H1 (cell line): ENCODE measurements around the gene RAB7B. TPM values are rescaled to one million over a fixed set of nuclear protein-coding genes. Genes with fewer than 3 reads are reported as not detected.

Source experiments
- CTCF ChIA-PET: fragments of 300-600 bp; sonication (Branson Sonifier 250); formaldehyde crosslinking; loops from one replicate; lab custom pipeline; 2021; ENCODE audit not compliant: partially characterized antibody; lab: Charles Lee
- POLR2A ChIA-PET: fragments of 300-600 bp; sonication (Branson Sonifier 250); formaldehyde crosslinking; loops from one replicate; lab custom pipeline; 2021; ENCODE audit warnings: inconsistent platforms; ENCODE audit not compliant: partially characterized antibody; lab: Charles Lee
- DNase-seq, 2 experiments: peaks; one replicate each; pipeline versions ENCODE4 v3.0.0 to v3.0.0-alpha.2; 2010 to 2022; ENCODE audit warnings: low spot score in 2 of 2, low read depth in 1 of 2, mixed read lengths in 1 of 2
- FAIRE-seq: peaks from 2 replicates; lab custom pipeline; 2011; peaks lifted over from hg19 to GRCh38; lab: Jason Lieb, UNC
- H2AFZ ChIP-seq: 2 replicates; pipeline ENCODE4 v1.8.1; 2012; ENCODE audit warnings: low read length, inconsistent platforms
- H2AK5ac ChIP-seq: 2 replicates; pipeline ENCODE4 v1.6.1; 2013; ENCODE audit warnings: low read depth, low read length
- H2BK120ac ChIP-seq: replicated peaks from 2 replicates; pipeline ENCODE3; 2013; ENCODE audit warnings: low read depth, low read length, inconsistent platforms
- H2BK12ac ChIP-seq: 2 replicates; pipeline ENCODE4 v1.6.1; 2013; ENCODE audit warnings: low read depth, low read length
- H2BK15ac ChIP-seq: 2 replicates; pipeline ENCODE4 v1.6.1; 2013; ENCODE audit warnings: low read length
- H2BK20ac ChIP-seq: 2 replicates; pipeline ENCODE4 v1.6.1; 2013; ENCODE audit warnings: low read length
- H2BK5ac ChIP-seq: 2 replicates; pipeline ENCODE4 v1.6.1; 2013; ENCODE audit warnings: low read depth, low read length
- H3K14ac ChIP-seq: 2 replicates; pipeline ENCODE4 v1.6.1; 2013; ENCODE audit warnings: inconsistent platforms; ENCODE audit not compliant: insufficient read length
- H3K18ac ChIP-seq: 2 replicates; pipeline ENCODE4 v1.6.1; 2013; ENCODE audit warnings: low read length; ENCODE audit errors: extremely low read depth
- H3K23ac ChIP-seq: 2 replicates; pipeline ENCODE4 v1.6.1; 2013; ENCODE audit warnings: inconsistent platforms; ENCODE audit not compliant: insufficient read length
- H3K23me2 ChIP-seq: 2 replicates; pipeline ENCODE4 v1.6.1; 2013; ENCODE audit warnings: low read depth, low read length
- H3K27ac ChIP-seq: 2 replicates; pipeline ENCODE4 v1.6.1; 2011; ENCODE audit warnings: low read depth, low read length, inconsistent platforms
- H3K27me3 ChIP-seq, 4 experiments: replicated peaks in 1 of 4; 1 replicate in 1 of 4; 2 replicates in 3 of 4; pipeline versions ENCODE4 v1.6.1 to v1.8.1; 2011 to 2013; ENCODE audit warnings: low read length in 3 of 4, mild to moderate bottlenecking in 3 of 4, inconsistent platforms in 2 of 4, mixed read lengths in 2 of 4, moderate library complexity in 1 of 4; ENCODE audit not compliant: control insufficient read depth in 3 of 4, insufficient read depth in 3 of 4; ENCODE audit errors: extremely low read depth in 1 of 4
- H3K36me3 ChIP-seq, 4 experiments: 2 replicates each; pipeline versions ENCODE4 v1.6.1 to v1.8.1; 2011 to 2013; ENCODE audit warnings: mild to moderate bottlenecking in 4 of 4, low read length in 3 of 4, moderate library complexity in 2 of 4, control low read depth in 1 of 4, inconsistent platforms in 1 of 4; ENCODE audit not compliant: insufficient read depth in 4 of 4, control insufficient read depth in 2 of 4
- H3K4ac ChIP-seq: replicated peaks from 2 replicates; pipeline ENCODE3; 2013; ENCODE audit warnings: low read length, low read depth, mixed read lengths, inconsistent platforms; ENCODE audit not compliant: insufficient read length
- H3K4me1 ChIP-seq, 4 experiments: replicated peaks in 1 of 4; 1 replicate in 1 of 4; 2 replicates in 3 of 4; pipeline versions ENCODE4 v1.6.1 to v1.8.1; 2011 to 2013; ENCODE audit warnings: low read length in 3 of 4, inconsistent platforms in 2 of 4, mixed read lengths in 1 of 4; ENCODE audit not compliant: insufficient read depth in 4 of 4, control insufficient read depth in 3 of 4
- H3K4me2 ChIP-seq, 2 experiments: 2 replicates each; pipeline versions ENCODE4 v1.6.1 to v1.8.1; 2011 to 2013; ENCODE audit warnings: low read depth in 2 of 2, low read length in 2 of 2, control low read depth in 1 of 2, inconsistent platforms in 1 of 2, mild to moderate bottlenecking in 1 of 2; ENCODE audit not compliant: insufficient read depth in 1 of 2
- H3K4me3 ChIP-seq, 4 experiments: fragments of 200-600, 300-600 bp in 1 of 4; sonication (generic), shearing (Covaris generic), sonication (Bioruptor Twin) in 1 of 4; 2 replicates each; pipeline versions ENCODE4 v1.5.1 to v1.8.1; 2011 to 2016; ENCODE audit warnings: low read length in 4 of 4, low read depth in 3 of 4, control low read depth in 2 of 4, inconsistent platforms in 2 of 4, mild to moderate bottlenecking in 2 of 4, mixed read lengths in 1 of 4, moderate library complexity in 1 of 4; ENCODE audit not compliant: insufficient read depth in 2 of 4; ENCODE audit errors: extremely low read depth in 1 of 4
- H3K56ac ChIP-seq: replicated peaks from 2 replicates; pipeline ENCODE3; 2013; ENCODE audit warnings: low read depth, mild to moderate bottlenecking, mixed read lengths, low read length, inconsistent platforms; ENCODE audit not compliant: insufficient read length
- H3K79me1 ChIP-seq: 2 replicates; pipeline ENCODE4 v1.6.1; 2013; ENCODE audit warnings: low read depth, low read length, control low read depth
- H3K79me2 ChIP-seq, 2 experiments: 2 replicates each; pipeline versions ENCODE4 v1.6.1 to v1.8.1; 2012 to 2013; ENCODE audit warnings: low read length in 2 of 2, mild to moderate bottlenecking in 2 of 2, inconsistent platforms in 1 of 2; ENCODE audit not compliant: insufficient read depth in 2 of 2, control insufficient read depth in 1 of 2
- H3K9ac ChIP-seq, 4 experiments: replicated peaks in 1 of 4; 1 replicate in 1 of 4; 2 replicates in 3 of 4; pipeline versions ENCODE4 v1.6.1 to v1.8.1; 2011 to 2013; ENCODE audit warnings: low read depth in 3 of 4, low read length in 3 of 4, control low read depth in 2 of 4, mild to moderate bottlenecking in 2 of 4, moderate library complexity in 2 of 4, inconsistent platforms in 1 of 4; ENCODE audit errors: extremely low read depth in 1 of 4
- H3K9me3 ChIP-seq, 2 experiments: 2 replicates each; pipeline versions ENCODE4 v1.6.1 to v1.8.1; 2012 to 2013; ENCODE audit warnings: mild to moderate bottlenecking in 2 of 2, moderate library complexity in 2 of 2, control low read depth in 1 of 2, inconsistent platforms in 1 of 2, low read depth in 1 of 2, low read length in 1 of 2, mixed read lengths in 1 of 2; ENCODE audit not compliant: insufficient read depth in 2 of 2
- H4K20me1 ChIP-seq, 2 experiments: replicated peaks in 1 of 2; 2 replicates each; pipeline versions ENCODE3 to v1.8.1; 2011 to 2013; ENCODE audit warnings: inconsistent platforms in 2 of 2, low read length in 2 of 2, mild to moderate bottlenecking in 1 of 2; ENCODE audit not compliant: insufficient read depth in 2 of 2, control insufficient read depth in 1 of 2
- H4K5ac ChIP-seq: 2 replicates; pipeline ENCODE4 v1.6.1; 2013; ENCODE audit warnings: low read length, low read depth, mixed read lengths, inconsistent platforms; ENCODE audit not compliant: insufficient read length
- H4K8ac ChIP-seq: 2 replicates; pipeline ENCODE4 v1.8.0; 2013; ENCODE audit warnings: mild to moderate bottlenecking, moderate library complexity, low read length, inconsistent platforms; ENCODE audit not compliant: insufficient read depth; ENCODE audit errors: extremely low read depth
- H4K91ac ChIP-seq: replicated peaks from 2 replicates; pipeline ENCODE3; 2013; ENCODE audit warnings: low read length, mixed read lengths, inconsistent platforms; ENCODE audit not compliant: insufficient read length
- SIN3A ChIP-seq, 2 experiments: IDR thresholded peaks in 1 of 2; conservative IDR thresholded peaks in 1 of 2; 2 replicates each; pipeline ENCODE4 v1.6.1; 2011 to 2012; ENCODE audit warnings: low read length in 2 of 2, improper control_type of control experiment in 1 of 2, low read depth in 1 of 2, mild to moderate bottlenecking in 1 of 2
- YY1 ChIP-seq: IDR thresholded peaks from 2 replicates; pipeline ENCODE4 v1.6.1; 2011; ENCODE audit warnings: low read depth, mild to moderate bottlenecking, low read length
- WGBS, 2 experiments: shearing (Covaris generic) in 1 of 2; methylation state at CpG; one replicate each; pipeline versions ENCODE4 v1.1.6 to v1.1.7; 2013 to 2015; ENCODE audit warnings: low lambda C conversion rate in 2 of 2, mixed read lengths in 2 of 2, inconsistent platforms in 1 of 2, low coverage in 1 of 2, missing lambda C conversion rate in 1 of 2; ENCODE audit not compliant: insufficient replicate concordance in 2 of 2, insufficient coverage in 1 of 2, insufficient read length in 1 of 2; ENCODE audit errors: extremely low coverage in 1 of 2, missing lambda C conversion rate in 1 of 2; 5-methylcytosine and 5-hydroxymethylcytosine counted together
- polyA plus RNA-seq, 7 experiments: library from polyadenylated mRNA; depleted of rRNA in 3 of 7; stranded (reverse) in 5 of 7; unstranded in 2 of 7; fragments of >200 nt in 5 of 7; fragments of 200-250 nt in 2 of 7; gene quantifications; 1 replicate in 5 of 7; 2 replicates in 1 of 7; 4 replicates in 1 of 7; pipeline versions ENCODE4 v1.2.1 to v1.2.3, GENCODE V29; 2011 to 2013; ENCODE audit warnings: missing spikeins in 2 of 7, mixed read lengths in 2 of 7
- total RNA-seq: library from RNA; stranded (reverse); fragmentation: NEBNext Ultra II Directional; extraction: Animal tissue kit (Norgen Biotek cat#: 25700); gene quantifications from 2 replicates; pipeline ENCODE4 v1.2.1, GENCODE V29; 2021

Gene RAB7B
- total and polyA plus RNA-seq, 2 of the 8 experiments (the other 6 are each of a cell fraction or from before 2014, with no cell fraction given) = 0.05 TPM; not detected in 1

GRCh38 chr1:205933671-205934618 is 69.2 kb downstream of the RAB7B start:
- FAIRE-seq = no peak
- CTCF ChIA-PET = interaction anchor here (1.2 to 2.2 kb wide), 8 partner anchors 14 to 175 kb away, joined by 3 to 8 read pairs (median 4); no protein-coding TSS in a partner anchor
- POLR2A ChIA-PET = no interaction called here

More at GRCh38 chr1:205933671-205934618, 69.2 kb downstream of the RAB7B start:
- Histone ChIP-seq H3K4me1 (peaks cover 0 to 9% (median 3%) of the 10 kb centered on the region in 4 experiments; a peak in 2 of 7 replicates), H3K9me3 (no peaks in the 10 kb centered on the region), H4K8ac (no peak overlapping the region), H3K18ac (no peak overlapping the region), H3K4me3 (no peak overlapping the region), H4K20me1 (no peaks in the 10 kb centered on the region), H3K4ac (no peak overlapping the region), H2AK5ac (no peak overlapping the region), H2AFZ (peak overlapping the region; percentile 66; the same call in 1 of the 2 replicates), H3K36me3 (no peaks in the 10 kb centered on the region), H4K5ac (no peak overlapping the region), H3K23me2 (no peaks in the 10 kb centered on the region; the same call in 1 of the 2 replicates), H3K14ac (no peak overlapping the region), H2BK5ac (peak overlapping the region; percentile 47; the same call in 1 of the 2 replicates), H3K4me2 (no peak overlapping the region), H3K9ac (no peak overlapping the region), H3K56ac (no peak overlapping the region), H3K79me2 (no peaks in the 10 kb centered on the region), H2BK15ac (no peak overlapping the region), H3K27me3 (no peaks in the 10 kb centered on the region; a peak in 1 of 7 replicates), H3K27ac (no peak overlapping the region), H3K23ac (no peak overlapping the region), H2BK120ac (no peak overlapping the region), H3K79me1 (no peaks in the 10 kb centered on the region), H2BK12ac (peak overlapping the region; percentile 98; the same call in 1 of the 2 replicates), H4K91ac (no peak overlapping the region), H2BK20ac (peak overlapping the region; percentile 8; the same call in 1 of the 2 replicates)
- WGBS, 2 experiments = 74% methylated on average over 7 of the region's 7 CpGs; no CpG with 5 or more reads in 1 of the 2 experiments
- no peak for TF ChIP-seq SIN3A (conservative IDR thresholded peaks at IDR 0.05 in 1 of 2, IDR thresholded peaks at IDR 0.05 in 1 of 2; ENCODE audit: low read depth in 1 of 2, low read length in 2 of 2)
- 0 out of 2 replicates have a peak, but pooled peaks have one; percentile 23 for TF ChIP-seq YY1
- no peak for DNase-seq
